BLaER1 treated with 17β-estradiol and CSF1 and Interleukin-3, amounts not matched to agents 10 nM and 100 nM (cell line): ENCODE results near the gene ZNF525.
"Not testable (repeated sequence)": the region's sequence is repeated elsewhere in the genome, so short reads cannot be mapped to it uniquely, and the experiment has no call there.

Source experiments
- H3K27ac ChIP-seq, 11 experiments: shearing (Covaris generic); formaldehyde crosslinking; 2 replicates each; pipeline ENCODE4 v1.8.1; 2022
- H3K27me3 ChIP-seq, 11 experiments: shearing (Covaris generic); formaldehyde crosslinking; 2 replicates each; pipeline ENCODE4 v1.8.1; 2022
- H3K36me3 ChIP-seq, 11 experiments: shearing (Covaris generic); formaldehyde crosslinking; 2 replicates each; pipeline ENCODE4 v1.8.1; 2022
- H3K4me1 ChIP-seq, 10 experiments: shearing (Covaris generic); formaldehyde crosslinking; 2 replicates each; pipeline ENCODE4 v1.8.1; 2022
- H3K4me2 ChIP-seq, 11 experiments: shearing (Covaris generic); formaldehyde crosslinking; 2 replicates each; pipeline ENCODE4 v1.8.1; 2022
- H3K4me3 ChIP-seq, 10 experiments: shearing (Covaris generic); formaldehyde crosslinking; 2 replicates each; pipeline ENCODE4 v1.8.1; 2022
- H3K9ac ChIP-seq, 11 experiments: shearing (Covaris generic); formaldehyde crosslinking; 2 replicates each; pipeline ENCODE4 v1.8.1; 2022
- H3K9me3 ChIP-seq, 11 experiments: shearing (Covaris generic); formaldehyde crosslinking; replicated peaks in 1 of 11; 2 replicates each; pipeline ENCODE4 v1.8.1; 2022
- H4K20me1 ChIP-seq, 11 experiments: shearing (Covaris generic); formaldehyde crosslinking; 2 replicates each; pipeline ENCODE4 v1.8.1; 2022
- Cebpa-rat ChIP-seq, 11 experiments: shearing (Covaris generic); IDR thresholded peaks; 2 replicates each; pipeline ENCODE4 v1.8.1; 2022

The ZNF525 gene

GRCh38 chr19:53394522-53394973 lies 29.0 kb downstream of the ZNF525 start:
- peaks cover 24 to 55% (median 44%) of the 10 kb centered on the region in 11 experiments for H3K9me3 ChIP-seq
- H3K4me3 ChIP-seq, result peak overlapping the region; percentile 71 to 99 (median 94); a peak in 17 of 20 replicates
- peaks cover 16 to 33% (median 24%) of the 10 kb centered on the region in 11 experiments for H3K36me3 ChIP-seq
- no peak for TF ChIP-seq Cebpa-rat (IDR thresholded peaks at IDR 0.05)
- H3K4me2 ChIP-seq, result peak overlapping the region; percentile 57 to 81 (median 64); a peak in 21 of 22 replicates
- H4K20me1 ChIP-seq, result peaks cover 0 to 24% (median 6%) of the 10 kb centered on the region in 11 experiments; a peak in 8 of 22 replicates
- peak overlapping the region; percentile 81 to 95 (median 90); a peak in 19 of 22 replicates for H3K9ac ChIP-seq
- H3K4me1 ChIP-seq, result peaks cover 14 to 23% (median 18%) of the 10 kb centered on the region in 10 experiments; a peak in 19 of 20 replicates
- no peaks in the 10 kb centered on the region for H3K27me3 ChIP-seq
- peak overlapping the region in 2 of 11 experiments; percentile 84 to 87; a peak in 2 of 22 replicates for H3K27ac ChIP-seq

- Histone ChIP-seq H3K9me3 (peaks cover 24 to 55% (median 44%) of the 10 kb centered on the region in 11 experiments), H3K4me2 (peak within 1 kb of the TSS; percentile 87 to 97 (median 93)), H4K20me1 (peaks cover 0 to 24% (median 6%) of the 10 kb centered on the region in 11 experiments; a peak in 8 of 22 replicates), H3K36me3 (peaks cover 22 to 40% (median 29%) of the 10 kb centered on the region in 11 experiments), H3K9ac (peak within 1 kb of the TSS; percentile 81 to 95 (median 90)), H3K27me3 (no peaks in the 10 kb centered on the region), H3K27ac (peak within 1 kb of the TSS; percentile 62 to 92 (median 86)), H3K4me3 (peak within 1 kb of the TSS; percentile 71 to 99 (median 94)), H3K4me1 (peaks cover 14 to 23% (median 19%) of the 10 kb centered on the region in 10 experiments; a peak in 19 of 20 replicates)
- TF ChIP-seq Cebpa-rat (IDR thresholded peaks at IDR 0.05), result no peak
These were observed 29.7 kb downstream of the ZNF525 start, which contains the start of gene ZNF765 for GRCh38 chr19:53394974-53395839. TSS of gene ZNF765 (plus strand) at chr19:53395149. CDS start at chr19:53398016, 2,867 bp downstream.

- Histone ChIP-seq H3K36me3 (peaks cover 29 to 46% (median 36%) of the 10 kb centered on the region in 11 experiments), H3K9ac (peak overlapping the region; percentile 81 to 95 (median 90)), H3K4me3 (peak overlapping the region; percentile 71 to 99 (median 94)), H3K4me1 (peaks cover 14 to 24% (median 19%) of the 10 kb centered on the region in 10 experiments; a peak in 19 of 20 replicates), H3K4me2 (peak overlapping the region; percentile 87 to 97 (median 93)), H4K20me1 (peaks cover 0 to 24% (median 6%) of the 10 kb centered on the region in 11 experiments; a peak in 8 of 22 replicates), H3K27ac (peak overlapping the region; percentile 62 to 92 (median 86); a peak in 20 of 22 replicates), H3K9me3 (peaks cover 23 to 55% (median 43%) of the 10 kb centered on the region in 11 experiments)
- H3K27me3 ChIP-seq, result not testable (repeated sequence)
These were observed 30.5 kb downstream of the ZNF525 start for GRCh38 chr19:53395840-53396524.

GRCh38 chr19:53396525-53396868 lies 31.0 kb downstream of the ZNF525 start:
- Histone ChIP-seq H3K4me1 (peaks cover 14 to 24% (median 19%) of the 10 kb centered on the region in 10 experiments; a peak in 19 of 20 replicates), H3K4me2 (peak overlapping the region; percentile 87 to 97 (median 93)), H3K27me3 (no peaks in the 10 kb centered on the region), H3K4me3 (peak overlapping the region; percentile 71 to 99 (median 94)), H4K20me1 (peaks cover 0 to 24% (median 6%) of the 10 kb centered on the region in 11 experiments; a peak in 8 of 22 replicates), H3K9ac (peak overlapping the region; percentile 81 to 95 (median 90); a peak in 21 of 22 replicates), H3K9me3 (peaks cover 23 to 55% (median 43%) of the 10 kb centered on the region in 11 experiments), H3K36me3 (peaks cover 33 to 49% (median 39%) of the 10 kb centered on the region in 11 experiments), H3K27ac (no peak overlapping the region)
- no peak for TF ChIP-seq Cebpa-rat (IDR thresholded peaks at IDR 0.05)

- not testable (repeated sequence) for H3K27me3 ChIP-seq, H3K4me2 ChIP-seq, H3K9ac ChIP-seq, H3K27ac ChIP-seq, H3K4me3 ChIP-seq
- peaks cover 36 to 56% (median 48%) of the 10 kb centered on the region in 11 experiments for H3K9me3 ChIP-seq
- peaks cover 14 to 24% (median 19%) of the 10 kb centered on the region in 10 experiments; a peak in 19 of 20 replicates for H3K4me1 ChIP-seq
- H4K20me1 ChIP-seq, result peaks cover 0 to 24% (median 6%) of the 10 kb centered on the region in 11 experiments; a peak in 8 of 22 replicates
- peaks cover 47 to 63% (median 51%) of the 10 kb centered on the region in 11 experiments for H3K36me3 ChIP-seq
These were observed 32.4 kb downstream of the ZNF525 start for GRCh38 chr19:53397918-53398317.

- peaks cover 88 to 98% (median 93%) of the 10 kb centered on the region in 11 experiments for H3K9me3 ChIP-seq
- no peak overlapping the region for H3K27ac ChIP-seq
- H4K20me1 ChIP-seq, result no peaks in the 10 kb centered on the region
- peak overlapping the region in 6 of 10 experiments; percentile 7 to 41 (median 12); a peak in 7 of 20 replicates for H3K4me3 ChIP-seq
- H3K36me3 ChIP-seq, result peaks cover 86 to 92% (median 89%) of the 10 kb centered on the region in 11 experiments
- H3K4me1 ChIP-seq, result no peaks in the 10 kb centered on the region
- H3K4me2 ChIP-seq, result no peak overlapping the region
- no peak for TF ChIP-seq Cebpa-rat (IDR thresholded peaks at IDR 0.05)
- H3K27me3 ChIP-seq, result no peaks in the 10 kb centered on the region
- no peak overlapping the region for H3K9ac ChIP-seq
These were observed 44.1 kb downstream of the ZNF525 start for GRCh38 chr19:53409505-53410204.

- H3K9me3 ChIP-seq, result peaks cover 9 to 31% (median 19%) of the 10 kb centered on the region in 11 experiments; a peak in 20 of 22 replicates
- peaks cover 0 to 11% (median 0%) of the 10 kb centered on the region in 11 experiments; a peak in 5 of 22 replicates for H3K36me3 ChIP-seq
- not testable (repeated sequence) for H3K27ac ChIP-seq, H3K4me1 ChIP-seq, H3K9ac ChIP-seq, H3K4me2 ChIP-seq, H4K20me1 ChIP-seq, H3K27me3 ChIP-seq, H3K4me3 ChIP-seq
These were observed 55.2 kb downstream of the ZNF525 start for GRCh38 chr19:53420520-53421315.
